Measurements from ENCODE around the gene TMEM256. TPM values are rescaled to one million over a fixed set of nuclear protein-coding genes. Genes with fewer than 3 reads are reported as not detected.

TMEM256 gene
- total RNA-seq, 1 donor from 2014 or later = 45.2 TPM

DNA sequence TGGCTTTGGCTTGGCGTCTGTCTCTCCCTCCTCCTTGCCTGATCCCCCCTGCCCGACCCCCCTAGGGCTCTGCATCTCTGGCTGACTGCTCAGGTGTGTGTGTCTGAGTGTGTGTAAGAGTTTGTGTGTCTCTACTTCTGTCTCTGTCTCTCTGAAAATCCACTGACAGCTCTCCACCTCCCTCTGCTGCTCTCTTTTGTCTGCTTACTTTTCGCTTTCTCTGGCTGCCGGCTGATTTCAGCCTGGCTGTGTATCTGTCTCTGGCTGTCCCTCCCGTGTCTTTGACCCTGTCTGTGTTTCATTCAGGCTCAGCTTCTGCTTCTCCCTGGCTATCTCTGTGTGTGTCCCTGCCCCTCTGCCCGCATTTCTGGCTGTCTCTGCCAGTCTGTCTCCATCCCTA, 12.4 kb upstream of the TMEM256 start:
- Histone ChIP-seq H3K4me3 (no peak overlapping the region), H3K9me3 (no peaks in the 10 kb centered on the region), H3K4me1 (no peaks in the 10 kb centered on the region), H3K36me3 (no peaks in the 10 kb centered on the region), H3K27me3 (no peaks in the 10 kb centered on the region), H3K27ac (no peak overlapping the region)
- intact Hi-C loops (cut with DNase I) = no loop called here
- no peak for DNase-seq
- ATAC-seq = no peak
- TF ChIP-seq, protein P1, sequence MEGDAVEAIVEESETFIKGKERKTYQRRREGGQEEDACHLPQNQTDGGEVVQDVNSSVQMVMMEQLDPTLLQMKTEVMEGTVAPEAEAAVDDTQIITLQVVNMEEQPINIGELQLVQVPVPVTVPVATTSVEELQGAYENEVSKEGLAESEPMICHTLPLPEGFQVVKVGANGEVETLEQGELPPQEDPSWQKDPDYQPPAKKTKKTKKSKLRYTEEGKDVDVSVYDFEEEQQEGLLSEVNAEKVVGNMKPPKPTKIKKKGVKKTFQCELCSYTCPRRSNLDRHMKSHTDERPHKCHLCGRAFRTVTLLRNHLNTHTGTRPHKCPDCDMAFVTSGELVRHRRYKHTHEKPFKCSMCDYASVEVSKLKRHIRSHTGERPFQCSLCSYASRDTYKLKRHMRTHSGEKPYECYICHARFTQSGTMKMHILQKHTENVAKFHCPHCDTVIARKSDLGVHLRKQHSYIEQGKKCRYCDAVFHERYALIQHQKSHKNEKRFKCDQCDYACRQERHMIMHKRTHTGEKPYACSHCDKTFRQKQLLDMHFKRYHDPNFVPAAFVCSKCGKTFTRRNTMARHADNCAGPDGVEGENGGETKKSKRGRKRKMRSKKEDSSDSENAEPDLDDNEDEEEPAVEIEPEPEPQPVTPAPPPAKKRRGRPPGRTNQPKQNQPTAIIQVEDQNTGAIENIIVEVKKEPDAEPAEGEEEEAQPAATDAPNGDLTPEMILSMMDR (IDR thresholded peaks at IDR 0.05) = no peak

DNA sequence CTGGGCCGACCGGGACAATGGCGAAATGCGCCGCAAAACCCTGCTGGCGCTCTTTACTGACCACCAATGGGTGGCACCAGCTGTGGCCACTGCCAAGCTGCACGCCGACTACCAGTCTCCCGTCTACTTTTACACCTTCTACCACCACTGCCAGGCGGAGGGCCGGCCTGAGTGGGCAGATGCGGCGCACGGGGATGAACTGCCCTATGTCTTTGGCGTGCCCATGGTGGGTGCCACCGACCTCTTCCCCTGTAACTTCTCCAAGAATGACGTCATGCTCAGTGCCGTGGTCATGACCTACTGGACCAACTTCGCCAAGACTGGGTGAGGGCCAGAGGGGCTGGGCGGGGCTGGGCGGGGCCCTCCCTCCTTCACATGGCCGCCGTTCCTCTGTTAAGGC, 11.9 kb upstream of the TMEM256 start:
- ATAC-seq = no peak
- Histone ChIP-seq H3K36me3 (no peaks in the 10 kb centered on the region), H3K4me3 (no peak overlapping the region), H3K9me3 (no peaks in the 10 kb centered on the region), H3K27ac (no peak overlapping the region), H3K27me3 (no peaks in the 10 kb centered on the region), H3K4me1 (no peaks in the 10 kb centered on the region)
- intact Hi-C loops (cut with DNase I) = no loop called here
- no peak for DNase-seq
- TF ChIP-seq, protein P1 (IDR thresholded peaks at IDR 0.05) = no peak

DNA sequence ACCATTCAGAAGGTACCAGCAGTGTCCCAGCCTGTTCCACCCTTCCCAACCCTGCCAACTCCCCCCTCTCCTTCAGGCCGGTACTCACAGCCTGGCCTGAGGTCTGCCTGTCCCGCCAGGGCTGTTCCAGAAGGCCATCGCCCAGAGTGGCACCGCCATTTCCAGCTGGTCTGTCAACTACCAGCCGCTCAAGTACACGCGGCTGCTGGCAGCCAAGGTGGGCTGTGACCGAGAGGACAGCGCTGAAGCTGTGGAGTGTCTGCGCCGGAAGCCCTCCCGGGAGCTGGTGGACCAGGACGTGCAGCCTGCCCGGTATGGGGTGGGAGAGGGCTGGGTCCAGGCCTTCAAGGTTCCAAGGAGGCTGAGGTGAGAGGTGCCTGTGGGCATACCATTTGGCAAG, 10.9 kb upstream of the TMEM256 start:
- H3K9me3 ChIP-seq = no peaks in the 10 kb centered on the region
- ATAC-seq (no peak), DNase-seq (no peak)
- no peaks in the 10 kb centered on the region for H3K4me1 ChIP-seq
- no peaks in the 10 kb centered on the region for H3K27me3 ChIP-seq
- TF ChIP-seq, protein P1 (IDR thresholded peaks at IDR 0.05) = no peak
- H3K27ac ChIP-seq = no peak overlapping the region
- no peaks in the 10 kb centered on the region for H3K36me3 ChIP-seq
- intact Hi-C loops (cut with DNase I) = no loop called here
- H3K4me3 ChIP-seq = no peak overlapping the region

DNA sequence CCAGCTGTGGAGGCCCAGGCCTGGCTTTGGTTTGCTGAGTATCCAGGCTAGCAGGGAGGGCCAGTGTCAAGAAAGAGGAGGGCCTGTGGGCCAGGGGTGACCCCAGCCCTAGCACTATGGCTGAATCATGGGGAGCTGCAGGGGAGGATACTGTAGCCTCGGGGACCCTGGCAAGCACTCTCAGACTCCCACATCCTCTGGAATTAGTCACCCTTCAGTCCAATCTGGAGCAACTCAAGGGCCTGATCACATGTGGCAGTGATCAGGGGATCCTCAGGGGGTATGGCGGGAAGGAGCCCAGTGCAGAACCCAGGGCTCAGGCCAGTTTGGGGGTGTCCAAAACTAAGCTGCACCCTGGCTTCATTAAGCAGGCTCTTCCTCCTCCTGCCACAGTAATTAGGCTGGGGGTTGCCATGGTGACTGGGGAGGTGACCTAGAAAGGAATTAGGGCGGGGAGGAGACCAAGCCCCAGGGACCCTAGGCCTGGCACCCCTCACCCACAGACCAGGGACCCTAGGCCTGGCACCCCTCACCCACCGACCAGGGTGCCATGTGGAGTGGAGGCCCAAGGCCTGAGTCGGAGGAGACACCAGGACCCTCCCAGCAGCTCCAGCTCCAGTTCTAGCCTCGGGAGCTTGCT, 9.6 kb upstream of the TMEM256 start:
- TF ChIP-seq, protein P1 (IDR thresholded peaks at IDR 0.05) = no peak
- intact Hi-C loops (cut with DNase I) = no loop called here

DNA sequence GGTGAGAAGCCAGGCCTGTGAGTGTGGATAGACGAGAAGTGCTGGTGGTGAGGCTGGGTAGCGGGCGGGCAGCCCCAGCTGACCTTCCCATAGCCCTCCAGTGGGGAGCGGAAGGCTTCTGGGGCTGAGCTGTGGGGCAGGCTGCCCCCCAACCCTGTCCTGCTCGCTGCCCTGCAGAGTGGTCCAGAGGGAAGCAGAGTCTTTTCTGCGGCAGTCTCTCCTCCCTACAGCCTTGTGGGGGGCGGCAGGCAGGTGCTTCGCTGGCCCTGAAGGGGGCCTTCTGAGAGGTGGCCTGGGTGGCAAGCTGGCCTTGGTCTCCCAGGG, 7.5 kb upstream of the TMEM256 start:
- Histone ChIP-seq H3K4me3 (no peak overlapping the region), H3K9me3 (no peaks in the 10 kb centered on the region), H3K4me1 (no peaks in the 10 kb centered on the region), H3K27ac (no peak overlapping the region), H3K27me3 (no peaks in the 10 kb centered on the region), H3K36me3 (no peaks in the 10 kb centered on the region)
- intact Hi-C loops (cut with DNase I) = no loop called here
- TF ChIP-seq, protein P1 (IDR thresholded peaks at IDR 0.05) = no peak
- no peak for ATAC-seq
- no peak for DNase-seq

More for the DNA sequence above, 9.6 kb upstream of the TMEM256 start:
- DNase-seq (no peak), ATAC-seq (no peak)
- no peaks in the 10 kb centered on the region for H3K27me3 ChIP-seq
- H3K27ac ChIP-seq = no peak overlapping the region
- H3K4me1 ChIP-seq = no peaks in the 10 kb centered on the region
- H3K36me3 ChIP-seq = no peaks in the 10 kb centered on the region
- H3K9me3 ChIP-seq = no peaks in the 10 kb centered on the region
- no peak overlapping the region for H3K4me3 ChIP-seq
